Activated CD4-positive, alpha-beta T cell treated with anti-CD3 and anti-CD28 coated beads, Interleukin-2, amount 50 U/mL, for 4 hours (primary cell): ENCODE data around the gene ABCB8.
"Not testable (repeated sequence)": the region's sequence is repeated elsewhere in the genome, so short reads cannot be mapped to it uniquely, and the experiment has no call there.

ENCODE experiments used
- DNase-seq, 2 experiments: peaks; one replicate each; pipeline ENCODE4 v3.0.0-alpha.2; 2020

Gene ABCB8

DNA sequence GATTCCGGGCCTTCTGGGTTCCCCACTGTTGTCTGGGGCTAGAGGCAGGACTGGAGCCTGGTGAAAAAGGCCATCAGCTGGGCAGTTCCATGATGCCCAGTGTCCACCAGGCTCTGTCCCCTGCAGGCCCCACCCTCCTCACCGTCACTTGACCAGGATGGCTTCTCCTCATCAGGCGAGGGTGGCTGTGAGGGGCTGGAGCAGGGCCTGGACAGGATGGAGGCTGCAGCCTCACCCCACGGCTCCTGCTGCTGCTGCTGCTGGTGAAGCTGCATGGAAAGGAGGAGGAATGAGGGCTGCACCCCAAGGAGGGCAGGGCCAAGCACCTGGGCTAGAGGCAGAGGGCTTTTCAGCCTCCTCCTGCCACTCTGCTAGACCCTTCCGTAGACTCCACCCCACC, 12.3 kb upstream of the ABCB8 start:
- no peak for DNase-seq

DNA sequence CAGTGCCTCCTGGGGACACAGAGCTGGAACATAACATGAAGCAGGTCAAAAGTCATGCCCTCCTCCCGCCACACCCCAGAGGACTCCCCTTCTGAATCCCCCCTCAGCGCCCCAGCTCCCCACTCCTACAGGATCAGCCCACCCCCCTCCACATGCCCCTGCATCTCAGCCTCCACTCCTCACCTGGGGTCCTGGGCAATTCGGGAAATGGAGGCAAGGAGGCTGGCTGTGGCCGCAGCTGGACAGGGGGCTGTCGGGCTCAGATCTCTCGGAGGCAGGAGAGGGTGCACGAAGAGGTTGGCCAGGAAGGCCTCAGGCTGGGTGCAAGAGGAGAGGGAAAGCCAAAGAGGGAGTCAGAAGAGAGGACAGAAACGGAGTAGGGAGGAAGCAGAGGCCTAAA, 11.7 kb upstream of the ABCB8 start:
- no peak for DNase-seq

DNA sequence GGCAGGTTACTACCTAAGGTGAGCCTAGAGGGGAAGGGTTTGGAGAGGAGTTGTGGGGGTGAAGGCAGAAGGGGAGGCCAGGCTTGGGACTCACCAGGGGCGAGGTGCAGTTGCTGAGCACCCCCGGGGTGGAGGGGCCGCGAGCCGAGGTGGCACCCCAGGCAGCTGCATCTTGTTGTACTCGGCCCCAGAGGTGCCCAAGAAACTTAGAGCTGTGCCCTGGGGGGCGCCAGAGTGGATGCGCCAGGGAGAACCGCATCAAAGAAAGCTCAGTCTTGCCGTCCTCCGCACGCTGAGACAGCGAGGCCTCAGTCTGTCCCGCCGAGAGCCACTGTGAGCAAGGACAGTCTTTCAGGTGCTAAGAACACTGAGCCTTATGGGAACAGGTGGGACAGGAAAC, 11.3 kb upstream of the ABCB8 start:
- no peak for DNase-seq

DNA sequence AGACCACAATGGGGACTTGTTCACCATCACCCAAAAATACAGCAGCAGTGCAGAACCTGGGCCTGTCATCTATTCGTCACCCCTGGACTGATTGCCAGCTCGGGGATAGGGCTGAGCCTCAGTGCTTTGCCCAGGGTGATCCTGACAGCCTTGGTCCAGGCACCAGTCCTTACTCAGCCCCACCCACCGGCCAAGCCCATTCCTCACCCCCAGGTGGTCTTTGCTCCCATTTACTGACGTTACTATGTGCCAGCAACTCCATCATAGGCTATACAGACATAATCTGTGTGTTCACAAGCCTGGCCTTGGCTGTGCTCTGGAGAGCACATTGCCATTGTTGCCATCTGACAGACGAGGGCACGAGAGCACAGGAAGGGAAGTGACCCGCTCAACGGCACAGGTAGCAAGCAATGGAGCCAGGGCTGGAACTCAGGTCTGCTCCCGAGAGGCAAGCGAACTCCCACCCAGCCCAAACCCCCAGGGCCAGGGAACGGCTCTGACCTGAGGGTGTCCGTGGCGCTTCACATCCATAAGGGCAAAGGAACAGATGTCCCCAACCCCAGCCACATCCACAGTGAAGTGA, 10.8 kb upstream of the ABCB8 start:
- no peak for DNase-seq

DNA sequence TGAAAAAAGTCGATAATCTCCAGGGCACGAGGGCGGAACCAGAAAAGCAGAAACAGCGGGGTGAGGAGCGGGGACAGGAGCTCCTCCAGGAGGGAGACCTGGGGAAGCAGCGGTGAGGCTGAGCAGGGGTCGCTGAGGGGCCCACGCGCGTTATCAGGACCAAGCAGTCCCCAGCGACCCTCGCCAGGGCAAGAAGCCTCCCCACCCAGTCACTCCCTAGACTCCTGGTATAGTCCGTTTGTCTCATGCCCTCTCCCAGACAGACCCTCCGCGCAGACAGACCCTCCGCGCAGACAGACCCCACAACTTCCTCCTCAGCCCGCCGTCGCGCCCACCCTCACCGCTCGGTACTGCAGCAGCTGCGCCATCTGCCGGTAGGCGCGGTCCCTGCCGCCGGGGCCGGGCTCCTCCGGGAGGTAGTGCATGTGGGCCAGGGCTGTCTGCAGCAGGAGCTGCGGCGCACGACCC, 10.3 kb upstream of the ABCB8 start:
- DNase-seq: peak; percentile 77 to 79

DNA sequence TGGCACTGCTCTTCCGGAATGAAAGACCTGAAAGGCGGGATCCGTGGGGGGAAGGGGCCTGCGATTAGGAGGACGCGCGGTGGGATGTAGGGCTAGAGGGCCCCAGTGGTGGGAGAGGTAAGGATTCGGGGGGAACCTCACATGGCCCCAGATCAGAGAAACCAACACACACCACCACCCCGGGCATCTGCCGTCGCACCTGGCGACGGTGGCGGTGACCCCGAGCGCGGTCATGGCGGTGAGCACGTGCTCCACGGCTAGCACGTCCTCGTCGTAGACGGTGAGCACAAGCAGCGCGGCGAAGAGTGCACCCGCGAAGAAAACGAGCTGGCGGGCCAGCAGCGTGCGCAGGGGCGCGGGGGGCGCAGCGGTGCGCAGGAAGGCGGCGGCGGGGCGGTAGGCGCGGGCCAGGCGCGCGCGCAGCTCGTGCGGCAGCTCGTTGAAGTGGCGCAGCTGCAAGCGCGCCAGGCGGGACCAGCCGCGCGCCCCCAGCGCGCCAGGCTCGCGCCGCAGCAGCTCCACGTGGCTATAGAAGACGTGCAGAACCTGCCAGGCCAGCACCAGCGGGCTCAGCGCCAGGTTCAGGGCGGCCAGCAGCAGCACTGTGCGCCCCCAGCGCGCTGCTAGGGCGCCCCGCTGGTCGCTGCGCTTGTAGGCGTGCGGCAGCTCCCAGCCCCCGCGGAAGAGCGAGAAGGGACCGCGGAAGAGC, 9.7 kb upstream of the ABCB8 start:
- DNase-seq: peak in 1 of 2 experiments; percentile 20

DNA sequence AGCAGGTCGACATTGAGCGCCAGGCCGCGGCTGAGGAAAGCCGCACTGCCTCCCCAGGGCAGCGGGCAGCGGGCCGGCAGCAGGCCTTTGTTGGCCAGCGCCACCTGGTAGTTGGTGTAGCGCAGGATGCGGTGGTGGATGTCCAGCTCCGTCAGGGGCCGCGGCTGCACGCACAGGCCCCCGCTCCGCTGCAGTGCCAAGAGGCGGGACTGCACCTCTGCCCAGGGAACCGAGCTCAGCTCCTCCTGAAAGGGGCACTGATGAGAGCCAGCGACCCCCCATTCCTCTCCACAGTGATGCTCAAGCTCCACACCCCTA, 9.2 kb upstream of the ABCB8 start:
- DNase-seq: no peak

DNA sequence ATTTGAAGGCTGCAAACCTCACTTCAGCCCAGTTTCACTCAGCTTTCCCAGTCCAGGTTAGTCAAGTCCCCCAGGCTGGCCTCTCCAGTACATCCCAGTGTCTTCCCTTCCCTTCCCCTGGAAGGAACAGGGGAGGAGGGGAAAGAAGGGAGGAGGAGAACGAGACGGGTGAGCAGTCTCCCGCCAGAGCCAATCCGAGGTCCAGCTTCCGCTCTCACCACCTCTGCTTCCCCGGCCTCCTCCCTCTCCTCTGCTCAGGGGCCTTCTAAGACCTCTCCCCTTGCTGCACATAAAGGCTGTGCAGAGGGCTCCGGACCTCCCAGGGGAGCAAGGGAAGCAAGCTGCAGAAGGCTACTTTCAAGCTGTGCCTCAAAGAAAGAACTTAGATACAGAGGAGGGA, 8.0 kb upstream of the ABCB8 start:
- DNase-seq: no peak

DNA sequence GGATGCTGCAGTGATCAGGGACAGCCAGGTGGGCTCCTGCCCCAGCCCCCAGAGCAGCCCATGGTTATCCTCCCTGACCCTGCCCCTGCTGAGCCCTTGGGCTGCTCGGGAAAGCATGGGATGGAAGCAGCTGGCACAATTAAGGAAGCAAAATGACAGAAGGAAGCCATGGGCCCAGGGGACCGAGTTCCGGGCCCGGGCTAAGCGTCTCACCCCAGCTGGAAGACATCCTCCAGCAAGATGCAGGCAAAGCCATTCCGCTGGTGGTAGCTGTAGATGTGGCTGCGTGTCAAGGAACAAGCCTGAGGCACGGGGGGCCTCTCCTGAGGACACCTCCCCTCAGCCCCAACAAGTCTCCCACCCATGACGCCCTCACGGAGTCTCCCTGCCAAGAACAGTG, 5.0 kb upstream of the ABCB8 start:
- no peak for DNase-seq

DNA sequence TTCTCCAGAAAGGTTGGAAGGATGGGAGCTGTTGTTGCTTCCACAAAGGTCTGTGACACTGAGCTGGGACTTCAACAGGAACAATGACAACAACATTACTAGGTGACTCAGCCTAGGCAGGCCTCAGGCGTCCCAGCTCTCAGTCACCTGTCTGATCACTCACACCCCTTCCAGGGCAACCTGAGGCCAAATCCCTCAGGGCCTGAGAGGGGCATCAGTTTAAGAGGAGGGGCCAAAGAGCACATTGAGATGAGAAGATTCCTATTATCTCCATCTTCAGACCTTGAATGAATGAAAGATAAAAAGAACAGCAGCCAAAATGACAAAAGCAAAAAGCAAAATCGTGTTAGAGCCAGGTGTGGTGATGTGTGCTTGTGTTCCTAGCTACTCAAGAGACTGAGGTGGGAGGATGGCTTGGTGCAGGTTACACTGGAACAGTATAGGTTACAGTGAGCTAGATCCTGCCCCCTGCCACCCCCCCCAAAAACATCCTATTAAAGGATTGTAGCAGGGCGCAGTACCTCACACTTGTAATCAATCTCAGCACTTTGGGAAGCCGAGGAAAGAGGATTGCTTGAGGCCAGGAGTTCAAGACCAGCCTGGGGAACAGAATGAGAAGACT, 3.7 kb upstream of the ABCB8 start, which contains the start of gene ATG9B:
Gene ATG9B, minus strand, starts transcription at position 60 of the 622 bp plus-strand sequence. CDS start 71 bp downstream, outside the sequence.
- no peak for DNase-seq

DNA sequence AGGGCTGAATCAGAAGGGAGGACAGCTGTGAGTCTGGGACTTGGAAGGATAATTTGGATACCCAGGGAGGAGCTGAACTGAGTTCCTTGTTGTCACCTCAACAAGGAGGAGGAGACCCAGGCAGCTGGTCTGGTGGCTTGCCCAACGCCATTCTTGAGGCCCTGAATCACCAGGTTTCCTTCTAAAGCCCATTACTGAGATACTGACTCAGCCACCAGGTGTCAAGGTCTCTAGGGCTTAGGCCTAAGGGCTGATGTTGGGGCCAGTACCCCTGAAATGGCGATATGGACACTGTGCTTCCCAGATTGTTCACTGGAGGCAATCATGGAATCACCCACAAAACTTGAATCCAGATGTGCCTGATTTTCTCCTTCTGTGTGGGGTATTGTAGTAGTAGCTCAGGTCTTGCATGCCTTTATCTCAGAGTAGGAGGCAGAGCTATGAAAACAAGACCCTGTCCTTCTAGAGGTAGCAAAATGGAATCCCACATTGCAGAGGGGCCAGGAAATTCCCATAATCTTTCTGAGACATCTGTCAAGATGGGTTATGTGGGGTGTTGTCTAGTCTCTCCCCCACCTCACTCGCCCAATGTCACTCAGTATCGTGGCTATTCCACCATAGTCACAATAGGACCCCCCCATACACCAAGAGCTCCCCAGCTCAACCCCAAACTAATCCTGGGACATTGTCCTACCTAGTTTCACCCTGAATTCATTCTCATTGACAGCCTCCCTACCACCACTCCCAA, 2.2 kb upstream of the ABCB8 start:
- no peak for DNase-seq

DNA sequence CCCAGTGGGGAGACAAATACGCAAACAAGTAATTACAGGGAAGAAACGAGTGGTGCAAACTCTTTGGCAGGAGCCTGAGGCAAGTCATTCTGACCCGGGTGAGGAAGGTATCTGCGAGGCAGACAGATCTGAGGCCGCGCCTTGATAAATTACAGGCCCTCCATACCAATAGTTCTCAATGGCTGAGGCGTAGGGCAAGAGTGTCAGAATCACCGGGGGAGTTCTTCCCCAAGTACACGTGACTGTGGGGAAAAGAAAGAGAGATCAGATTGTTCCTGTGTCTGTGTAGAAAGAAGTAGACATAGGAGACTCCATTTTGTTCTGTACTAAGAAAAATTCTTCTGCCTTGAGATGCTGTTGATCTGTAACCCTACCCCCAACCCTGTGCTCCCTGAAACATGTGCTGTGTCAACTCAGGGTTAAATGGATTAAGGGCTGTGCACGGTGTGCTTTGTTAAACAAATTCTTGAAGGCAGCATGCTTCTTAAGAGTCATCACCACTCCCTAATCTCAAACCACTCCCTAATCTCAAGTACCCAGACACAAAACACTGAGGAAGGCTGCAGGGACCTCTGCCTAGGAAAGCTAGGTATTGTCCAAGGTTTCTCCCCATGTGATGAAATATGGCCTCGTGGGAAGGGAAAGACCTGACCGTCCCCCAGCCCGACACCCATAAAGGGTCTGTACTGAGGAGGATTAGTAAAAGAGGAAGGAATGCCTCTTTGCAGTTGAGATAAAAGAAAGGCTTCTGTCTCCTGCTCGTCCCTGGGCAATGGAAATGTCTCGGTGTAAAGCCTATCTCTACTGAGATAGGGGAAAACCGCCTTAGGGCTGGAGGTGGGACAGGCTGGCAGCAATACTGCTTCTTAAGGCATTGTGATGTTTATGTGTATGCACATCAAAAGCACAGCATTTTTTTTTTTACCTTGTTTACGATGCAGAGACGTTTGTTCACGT, 1.2 kb upstream of the ABCB8 start:
- not testable (repeated sequence) for DNase-seq

DNA sequence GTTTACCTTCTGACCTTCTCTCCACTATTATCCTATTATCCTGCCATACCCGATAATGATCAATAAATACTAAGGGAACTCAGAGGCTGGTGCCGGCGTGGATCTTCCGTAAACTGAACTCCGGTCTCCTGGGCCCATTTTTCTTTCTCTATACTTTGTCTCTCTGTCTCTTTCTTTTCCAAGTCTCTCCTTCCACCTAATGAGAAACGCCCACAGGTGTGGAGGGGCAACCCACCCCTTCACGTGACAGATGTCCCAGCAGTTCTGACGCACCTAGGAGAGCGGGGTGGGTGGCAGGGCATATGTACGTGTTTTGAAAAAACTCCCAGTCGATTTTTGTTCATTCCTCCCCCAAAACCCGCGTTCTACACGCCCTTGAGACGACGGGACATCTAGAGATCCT, 521 bp upstream of the ABCB8 start:
- DNase-seq: not testable (repeated sequence)

DNA sequence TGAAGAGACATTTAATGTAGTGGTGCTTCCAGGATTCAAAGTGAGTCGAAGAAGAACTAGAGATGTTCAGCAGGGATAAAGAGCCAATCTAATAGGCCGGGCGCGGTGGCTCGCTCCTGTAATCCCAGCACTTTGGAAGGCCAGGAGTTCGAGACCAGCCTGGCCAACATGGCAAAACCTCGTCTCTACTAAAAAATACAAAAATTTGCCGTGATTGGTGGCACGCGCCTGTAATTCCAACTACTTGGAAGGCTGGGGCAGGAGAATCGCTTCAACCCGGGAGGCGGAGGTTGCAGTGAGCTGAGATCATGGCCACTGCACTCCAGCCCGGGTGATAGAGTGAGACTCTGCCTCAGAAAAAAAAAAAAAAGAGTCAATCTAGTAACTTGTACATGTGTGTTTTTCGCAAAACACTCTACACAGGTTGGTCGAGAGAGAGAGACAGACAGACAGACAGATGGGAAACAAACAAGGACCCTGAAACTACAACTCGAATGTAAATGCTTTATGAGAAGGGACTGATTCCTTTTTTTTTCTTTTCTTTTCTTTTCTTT, 775 bp downstream of the ABCB8 start:
- DNase-seq: no peak

DNA sequence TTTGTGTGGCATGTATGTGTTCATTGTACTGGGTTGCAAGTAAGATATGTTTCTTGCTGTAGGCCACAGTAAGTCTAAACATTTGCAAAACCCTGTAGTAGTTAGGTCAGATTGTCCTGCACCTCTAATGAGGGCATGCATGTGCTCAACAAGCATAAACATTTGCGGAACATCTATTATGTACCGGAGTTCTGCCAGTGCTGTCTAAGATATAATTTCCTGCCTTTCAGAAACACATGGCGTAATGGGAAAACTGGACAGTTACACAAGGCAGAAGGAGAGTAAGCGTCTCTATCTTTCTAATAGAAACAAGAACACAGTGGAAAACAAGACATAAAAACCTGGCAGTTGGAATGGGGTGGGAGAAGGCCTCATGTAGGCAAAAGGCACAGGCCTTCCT, 2.8 kb downstream of the ABCB8 start:
- DNase-seq: no peak

DNA sequence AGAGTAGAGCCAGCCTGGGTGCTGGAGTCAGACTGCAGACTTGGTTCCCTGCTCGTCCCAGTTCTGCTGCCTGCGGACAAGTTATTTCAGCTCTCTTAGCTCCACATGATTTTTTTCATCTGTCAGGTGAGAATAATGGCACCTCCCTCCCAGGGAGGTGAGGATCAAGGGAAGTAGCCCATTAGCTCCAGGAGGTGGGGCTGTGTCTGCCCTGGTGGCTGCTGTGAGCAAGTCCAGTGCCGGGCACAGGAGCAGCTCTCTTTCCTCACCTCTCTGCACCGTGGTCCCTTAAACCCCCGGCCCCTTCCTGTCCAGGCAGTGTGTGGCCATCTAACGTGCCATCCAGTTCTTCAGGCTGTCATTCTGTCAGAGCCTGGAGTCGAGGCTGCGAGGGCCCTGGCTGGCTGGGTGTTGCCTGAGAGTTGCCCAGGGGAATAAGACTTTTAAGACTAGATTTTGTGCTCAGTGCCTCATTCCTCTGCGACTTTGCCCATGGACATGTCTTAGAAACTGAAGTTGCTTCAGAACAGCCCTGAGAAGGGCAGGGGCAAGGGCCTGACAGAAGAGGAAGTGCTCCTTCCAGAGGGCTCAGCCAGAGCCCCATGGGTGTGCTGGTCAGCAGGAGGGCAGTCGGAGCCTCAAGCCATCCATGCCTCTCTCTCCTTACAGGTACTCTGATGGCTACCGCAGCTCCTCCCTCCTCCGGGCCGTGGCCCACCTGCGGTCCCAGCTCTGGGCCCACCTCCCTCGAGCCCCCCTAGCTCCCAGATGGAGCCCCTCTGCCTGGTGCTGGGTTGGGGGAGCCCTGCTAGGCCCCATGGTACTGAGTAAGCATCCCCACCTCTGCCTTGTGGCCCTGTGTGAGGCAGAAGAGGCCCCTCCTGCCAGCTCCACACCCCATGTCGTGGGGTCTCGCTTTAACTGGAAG, 5.0 kb downstream of the ABCB8 start:
- no peak for DNase-seq

DNA sequence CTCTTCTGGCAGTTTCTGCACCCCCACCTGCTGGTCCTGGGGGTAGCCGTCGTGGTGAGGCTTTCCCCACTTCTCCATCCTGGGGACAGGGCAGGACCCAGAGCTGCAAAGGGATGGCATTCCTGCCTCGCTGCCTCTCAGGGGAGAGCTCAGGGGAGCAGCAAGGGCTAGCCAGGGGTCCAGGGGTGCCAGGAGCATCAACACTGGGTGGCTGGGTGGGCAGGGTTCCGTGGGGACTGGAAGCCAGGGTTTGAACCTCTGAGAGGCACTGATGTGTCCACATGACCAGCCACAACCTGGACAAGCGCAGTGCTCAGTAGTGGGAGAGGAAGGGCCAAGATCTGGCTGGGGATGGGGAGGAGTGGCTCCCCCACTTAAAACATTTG, 5.6 kb downstream of the ABCB8 start:
- no peak for DNase-seq

DNA sequence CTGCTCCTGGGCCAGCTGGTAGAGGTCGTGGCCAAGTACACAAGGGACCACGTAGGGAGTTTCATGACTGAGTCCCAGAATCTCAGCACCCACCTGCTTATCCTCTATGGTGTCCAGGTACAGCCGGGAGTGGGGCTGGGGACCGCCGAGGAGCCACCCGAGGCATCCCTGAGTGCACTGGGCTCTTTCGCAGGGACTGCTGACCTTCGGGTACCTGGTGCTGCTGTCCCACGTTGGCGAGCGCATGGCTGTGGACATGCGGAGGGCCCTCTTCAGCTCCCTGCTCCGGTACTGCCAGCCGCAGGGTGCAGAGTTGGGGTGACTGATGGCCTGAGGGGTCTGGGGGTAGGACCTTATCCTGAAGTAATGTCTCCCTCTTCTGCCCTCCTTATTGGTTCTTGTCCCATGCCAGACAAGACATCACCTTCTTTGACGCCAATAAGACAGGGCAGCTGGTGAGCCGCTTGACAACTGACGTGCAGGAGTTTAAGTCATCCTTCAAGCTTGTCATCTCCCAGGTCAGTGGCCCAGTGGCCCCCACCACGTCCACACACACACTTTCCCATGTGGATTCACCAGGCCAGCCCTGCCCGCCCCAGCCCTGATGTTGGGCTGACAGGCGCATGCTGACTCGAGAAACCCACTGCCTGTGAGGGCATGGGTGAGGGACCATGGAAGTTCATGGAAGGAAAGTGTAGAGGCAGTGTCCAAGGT, 6.2 kb downstream of the ABCB8 start:
- DNase-seq: no peak

DNA sequence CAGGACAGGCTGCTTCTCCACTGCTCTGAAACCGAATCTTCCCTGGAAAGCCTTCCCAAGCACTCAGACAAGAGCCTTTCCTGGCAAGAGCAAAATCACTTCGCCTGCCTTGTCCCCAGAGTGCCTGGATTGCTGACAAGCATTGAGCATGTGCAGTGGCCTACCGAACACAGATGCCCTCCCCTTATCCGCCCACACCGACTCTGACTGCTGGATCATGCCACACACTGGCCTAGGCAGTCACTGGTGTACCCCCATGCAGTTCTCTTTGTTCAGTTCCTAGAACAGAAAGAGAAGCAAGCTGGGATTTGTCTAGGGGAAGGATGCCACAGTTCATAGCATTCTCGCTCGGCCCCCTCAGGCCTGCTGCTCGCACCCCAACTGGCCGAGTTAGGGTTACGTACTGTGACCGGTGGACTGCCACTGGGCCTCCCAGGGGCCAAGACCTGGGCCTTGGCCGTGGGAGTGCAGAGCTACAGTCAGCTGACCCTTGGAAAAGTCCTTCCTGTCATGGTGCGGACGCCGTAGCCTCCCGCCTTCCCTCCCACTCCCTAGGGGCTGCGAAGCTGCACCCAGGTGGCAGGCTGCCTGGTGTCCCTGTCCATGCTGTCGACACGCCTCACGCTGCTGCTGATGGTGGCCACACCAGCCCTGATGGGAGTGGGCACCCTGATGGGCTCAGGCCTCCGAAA, 6.9 kb downstream of the ABCB8 start:
- DNase-seq: no peak

DNA sequence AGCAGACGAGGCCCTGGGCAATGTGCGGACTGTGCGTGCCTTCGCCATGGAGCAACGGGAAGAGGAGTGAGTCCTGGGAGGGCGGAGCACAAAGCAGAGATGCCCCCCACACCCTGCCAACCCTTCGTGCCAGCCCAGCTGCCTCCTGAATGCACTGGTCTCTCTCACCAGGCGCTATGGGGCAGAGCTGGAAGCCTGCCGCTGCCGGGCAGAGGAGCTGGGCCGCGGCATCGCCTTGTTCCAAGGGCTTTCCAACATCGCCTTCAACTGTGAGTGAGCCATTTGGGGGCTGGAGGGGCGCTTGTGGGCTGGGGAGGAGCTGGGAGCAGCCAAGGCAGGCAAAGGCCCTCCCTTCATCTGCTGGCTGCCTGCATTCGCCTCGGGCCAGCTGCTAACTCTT, 7.7 kb downstream of the ABCB8 start:
- no peak for DNase-seq
